H1 (cell line): Measurements from ENCODE around the gene MMP28. TPM values are rescaled to one million over a fixed set of nuclear protein-coding genes. Genes with fewer than 3 reads are reported as not detected.
A peak's percentile ranks its signal among the peaks of the same experiment; 100 is the strongest.

ENCODE experiments used
- BACH1 ChIP-seq: IDR thresholded peaks from 2 replicates; pipeline ENCODE4 v1.6.1; 2012; ENCODE audit warnings: low read length, improper control_type of control experiment
- BCL11A ChIP-seq, 2 experiments: IDR thresholded peaks; one replicate each; pipeline ENCODE4 v1.6.1; 2011; ENCODE audit warnings: low read depth in 2 of 2, low read length in 2 of 2, mild to moderate bottlenecking in 2 of 2
- CBX5 ChIP-seq: fragments of 300-800, 300-1000 bp; sonication (generic); IDR thresholded peaks from 2 replicates; pipeline ENCODE4 v1.7.1; 2016; ENCODE audit warnings: antibody characterized with exemption, low read length, low read depth
- CBX8 ChIP-seq: fragments of 300-800, 300-1000 bp; sonication (generic); IDR thresholded peaks from 2 replicates; pipeline ENCODE4 v1.7.1; 2016; ENCODE audit warnings: low read depth, low read length, borderline replicate concordance
- CTBP2 ChIP-seq: IDR thresholded peaks from 2 replicates; pipeline ENCODE4 v1.7.0; 2011; ENCODE audit warnings: borderline replicate concordance, mild to moderate bottlenecking, moderate library complexity, mixed read lengths, low read length; ENCODE audit not compliant: insufficient read depth, insufficient read length
- EP300 ChIP-seq, 2 experiments: IDR thresholded peaks; 1 replicate in 1 of 2; 2 replicates in 1 of 2; pipeline ENCODE4 v1.6.1; 2011 to 2012; ENCODE audit warnings: low read depth in 2 of 2, low read length in 2 of 2, mild to moderate bottlenecking in 2 of 2, borderline replicate concordance in 1 of 2, inconsistent platforms in 1 of 2, moderate library complexity in 1 of 2
- FOSL1 ChIP-seq: IDR thresholded peaks from 2 replicates; pipeline ENCODE4 v1.6.1; 2011; ENCODE audit warnings: mild to moderate bottlenecking, low read depth, low read length, moderate library complexity; ENCODE audit not compliant: insufficient read depth
- GABPA ChIP-seq: IDR thresholded peaks from 2 replicates; pipeline ENCODE4 v1.6.1; 2011; ENCODE audit warnings: mild to moderate bottlenecking, low read length, moderate library complexity, borderline replicate concordance; ENCODE audit not compliant: insufficient read depth
- MAX ChIP-seq: IDR thresholded peaks from 2 replicates; pipeline ENCODE4 v1.6.1; 2012; ENCODE audit warnings: inconsistent platforms
- NRF1 ChIP-seq: IDR thresholded peaks from 2 replicates; pipeline ENCODE4 v1.6.1; 2011; ENCODE audit warnings: mild to moderate bottlenecking, low read depth, low read length, improper control_type of control experiment
- PHF8 ChIP-seq: fragments of 200-600 bp; sonication (generic); conservative IDR thresholded peaks from 2 replicates; pipeline ENCODE4 v1.7.1; 2012; ENCODE audit warnings: low read depth, mild to moderate bottlenecking, inconsistent platforms, low read length, moderate library complexity
- POLR2A ChIP-seq, 2 experiments: IDR thresholded peaks; 1 replicate in 1 of 2; 2 replicates in 1 of 2; pipeline ENCODE4 v1.6.1; 2011; ENCODE audit warnings: low read depth in 2 of 2, low read length in 2 of 2, mild to moderate bottlenecking in 2 of 2; ENCODE audit errors: control extremely low read depth in 1 of 2
- RAD21 ChIP-seq, 2 experiments: IDR thresholded peaks in 1 of 2; conservative IDR thresholded peaks in 1 of 2; 2 replicates each; pipeline ENCODE4 v1.6.1; 2011; ENCODE audit warnings: low read depth in 2 of 2, low read length in 2 of 2, improper control_type of control experiment in 1 of 2, inconsistent platforms in 1 of 2, mild to moderate bottlenecking in 1 of 2, moderate library complexity in 1 of 2
- RFX5 ChIP-seq: IDR thresholded peaks from 2 replicates; pipeline ENCODE4 v1.6.1; 2011; ENCODE audit warnings: low read depth, low read length, improper control_type of control experiment, borderline replicate concordance
- RNF2 ChIP-seq: fragments of 200-900, 300-1000 bp; sonication (generic); IDR thresholded peaks from 2 replicates; pipeline ENCODE4 v1.7.1; 2016; ENCODE audit warnings: borderline replicate concordance, low read depth, mild to moderate bottlenecking, antibody characterized with exemption, low read length; ENCODE audit not compliant: poor library complexity, severe bottlenecking; ENCODE audit errors: missing control alignments
- SIN3A ChIP-seq, 2 experiments: IDR thresholded peaks in 1 of 2; conservative IDR thresholded peaks in 1 of 2; 2 replicates each; pipeline ENCODE4 v1.6.1; 2011 to 2012; ENCODE audit warnings: low read length in 2 of 2, improper control_type of control experiment in 1 of 2, low read depth in 1 of 2, mild to moderate bottlenecking in 1 of 2
- SIX5 ChIP-seq: IDR thresholded peaks from 2 replicates; pipeline ENCODE4 v1.6.1; 2011; ENCODE audit warnings: mild to moderate bottlenecking, low read depth, low read length
- SP1 ChIP-seq: IDR thresholded peaks from 2 replicates; pipeline ENCODE4 v1.6.1; 2011; ENCODE audit warnings: low read depth, low read length
- TAF7 ChIP-seq: optimal IDR thresholded peaks from 2 replicates; pipeline ENCODE3; 2011; ENCODE audit warnings: low read depth, mild to moderate bottlenecking, inconsistent platforms, low read length, moderate library complexity, borderline replicate concordance
- TEAD4 ChIP-seq: IDR thresholded peaks from 2 replicates; pipeline ENCODE4 v1.6.1; 2012; ENCODE audit warnings: low read depth, low read length, inconsistent platforms, mixed read lengths
- YY1 ChIP-seq: IDR thresholded peaks from 2 replicates; pipeline ENCODE4 v1.6.1; 2011; ENCODE audit warnings: low read depth, mild to moderate bottlenecking, low read length
- ZNF274 ChIP-seq: IDR thresholded peaks from 2 replicates; pipeline ENCODE4 v1.7.0; 2012; ENCODE audit warnings: low read length, borderline replicate concordance; ENCODE audit errors: extremely low read depth
- polyA plus RNA-seq, 7 experiments: library from polyadenylated mRNA; depleted of rRNA in 3 of 7; stranded (reverse) in 5 of 7; unstranded in 2 of 7; fragments of >200 nt in 5 of 7; fragments of 200-250 nt in 2 of 7; gene quantifications; 1 replicate in 5 of 7; 2 replicates in 1 of 7; 4 replicates in 1 of 7; pipeline versions ENCODE4 v1.2.1 to v1.2.3, GENCODE V29; 2011 to 2013; ENCODE audit warnings: missing spikeins in 2 of 7, mixed read lengths in 2 of 7
- total RNA-seq: library from RNA; stranded (reverse); fragmentation: NEBNext Ultra II Directional; extraction: Animal tissue kit (Norgen Biotek cat#: 25700); gene quantifications from 2 replicates; pipeline ENCODE4 v1.2.1, GENCODE V29; 2021

Gene MMP28
- total and polyA plus RNA-seq, 2 of the 8 experiments (the other 6 are each of a cell fraction or from before 2014, with no cell fraction given): not detected

GRCh38 chr17:35731917-35732805 lies 63.3 kb downstream of the MMP28 start (continued):
- TF ChIP-seq CBX5 (no peak), YY1 (no peak), BACH1 (no peak), TEAD4 (no peak), POLR2A (IDR thresholded peaks at IDR 0.05; ENCODE audit: control extremely low read depth in 1 of 2, low read depth in 2 of 2, low read length in 2 of 2) (no peak), EP300 (IDR thresholded peaks at IDR 0.05; ENCODE audit: borderline replicate concordance in 1 of 2, low read depth in 2 of 2, low read length in 2 of 2) (no peak), PHF8 (0 out of 2 replicates have a peak, but pooled peaks have one; percentile 28), NRF1 (no peak), SP1 (no peak), ZNF274 (no peak), CBX8 (no peak), SIX5 (no peak), TAF7 (no peak), GABPA (no peak), SIN3A (conservative IDR thresholded peaks at IDR 0.05 in 1 of 2, IDR thresholded peaks at IDR 0.05 in 1 of 2; ENCODE audit: low read depth in 1 of 2, low read length in 2 of 2) (0 out of 4 replicates have a peak, but pooled peaks have one; percentile 2 to 4), RAD21 (IDR thresholded peaks at IDR 0.05 in 1 of 2, conservative IDR thresholded peaks at IDR 0.05 in 1 of 2; ENCODE audit: low read depth in 2 of 2, low read length in 2 of 2) (no peak), BCL11A (IDR thresholded peaks at IDR 0.05; ENCODE audit: low read depth in 2 of 2, low read length in 2 of 2) (no peak), MAX (0 out of 2 replicates have a peak, but pooled peaks have one; percentile 13), RFX5 (no peak), CTBP2 (peak; percentile 46), RNF2 (no peak), FOSL1 (no peak)
